BJ (cell line): Measurements from ENCODE around the gene UAP1L1. TPM values are rescaled to one million over a fixed set of nuclear protein-coding genes. Genes with fewer than 3 reads are reported as not detected.
A peak's percentile ranks its signal among the peaks of the same experiment; 100 is the strongest.

ENCODE experiments used
- CTCF ChIA-PET: fragments of 350-600 bp; formaldehyde crosslinking; extraction: SDS; loops from one replicate; lab custom pipeline; 2021; ENCODE audit warnings: antibody characterized with exemption, inconsistent platforms; lab: Yijun Ruan, JAX
- POLR2A ChIA-PET: fragments of 300-600 bp; sonication (Branson Sonifier 250); formaldehyde crosslinking; extraction: SDS; loops from one replicate; lab custom pipeline; 2021; ENCODE audit warnings: antibody characterized with exemption; lab: Charles Lee
- DNase-seq: peaks from one replicate; pipeline ENCODE4 v3.0.0-alpha.2; 2011; ENCODE audit warnings: low read depth
- H3K27me3 ChIP-seq: 2 replicates; pipeline ENCODE4 v1.6.0; 2011; ENCODE audit warnings: low read length; ENCODE audit not compliant: control insufficient read depth, insufficient read depth
- H3K36me3 ChIP-seq: 2 replicates; pipeline ENCODE4 v1.5.1; 2011; ENCODE audit warnings: low read length; ENCODE audit not compliant: control insufficient read depth, insufficient read depth
- H3K4me3 ChIP-seq: 2 replicates; pipeline ENCODE4 v1.5.1; 2011; ENCODE audit warnings: low read depth, mild to moderate bottlenecking, control low read depth, low read length
- polyA plus RNA-seq: library from polyadenylated mRNA; depleted of rRNA; stranded (reverse); fragments of >200 nt; gene quantifications from 2 replicates; pipeline ENCODE4 v1.2.3, GENCODE V29; 2011
- TF ChIP-seq, protein P1 (sequence below): IDR thresholded peaks from 2 replicates; pipeline ENCODE4 v1.5.1; 2011; ENCODE audit warnings: low read depth, mild to moderate bottlenecking, control low read depth, inconsistent platforms, low read length, moderate library complexity; ENCODE audit not compliant: insufficient read depth

The UAP1L1 gene
- polyA plus RNA-seq, 1 experiment: 5.6 TPM

DNA sequence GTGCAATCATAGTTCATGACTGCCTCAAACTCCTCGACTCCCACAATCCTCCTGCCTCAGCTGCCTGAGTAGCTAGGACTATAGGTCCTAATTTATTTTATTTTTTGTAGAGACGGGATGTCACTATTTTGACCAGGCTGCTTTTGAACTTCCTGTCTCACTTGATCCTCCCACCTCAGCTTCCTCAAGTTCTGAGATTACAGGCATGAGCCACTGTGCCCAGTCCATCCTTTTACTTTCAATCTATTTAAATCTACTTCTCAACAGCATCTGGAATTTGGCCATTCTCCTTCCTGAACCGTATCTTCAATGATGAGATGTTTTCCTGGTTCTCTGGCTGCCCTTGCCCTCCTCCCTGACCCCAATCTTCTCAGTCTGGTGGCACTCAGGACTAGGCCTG is 49.5 kb downstream of the UAP1L1 start:
- Histone ChIP-seq H3K36me3 (no peaks in the 10 kb centered on the region), H3K4me3 (no peak overlapping the region), H3K27me3 (no peaks in the 10 kb centered on the region)
- DNase-seq: no peak
- ChIA-PET POLR2A (no interaction called here), CTCF (interaction anchor here (1.0 to 2.1 kb wide), 2 partner anchors 48 to 100 kb away, joined by 3 to 6 read pairs; partner anchors contain the start of gene RNF224)
- TF ChIP-seq, protein P1, sequence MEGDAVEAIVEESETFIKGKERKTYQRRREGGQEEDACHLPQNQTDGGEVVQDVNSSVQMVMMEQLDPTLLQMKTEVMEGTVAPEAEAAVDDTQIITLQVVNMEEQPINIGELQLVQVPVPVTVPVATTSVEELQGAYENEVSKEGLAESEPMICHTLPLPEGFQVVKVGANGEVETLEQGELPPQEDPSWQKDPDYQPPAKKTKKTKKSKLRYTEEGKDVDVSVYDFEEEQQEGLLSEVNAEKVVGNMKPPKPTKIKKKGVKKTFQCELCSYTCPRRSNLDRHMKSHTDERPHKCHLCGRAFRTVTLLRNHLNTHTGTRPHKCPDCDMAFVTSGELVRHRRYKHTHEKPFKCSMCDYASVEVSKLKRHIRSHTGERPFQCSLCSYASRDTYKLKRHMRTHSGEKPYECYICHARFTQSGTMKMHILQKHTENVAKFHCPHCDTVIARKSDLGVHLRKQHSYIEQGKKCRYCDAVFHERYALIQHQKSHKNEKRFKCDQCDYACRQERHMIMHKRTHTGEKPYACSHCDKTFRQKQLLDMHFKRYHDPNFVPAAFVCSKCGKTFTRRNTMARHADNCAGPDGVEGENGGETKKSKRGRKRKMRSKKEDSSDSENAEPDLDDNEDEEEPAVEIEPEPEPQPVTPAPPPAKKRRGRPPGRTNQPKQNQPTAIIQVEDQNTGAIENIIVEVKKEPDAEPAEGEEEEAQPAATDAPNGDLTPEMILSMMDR: no peak

DNA sequence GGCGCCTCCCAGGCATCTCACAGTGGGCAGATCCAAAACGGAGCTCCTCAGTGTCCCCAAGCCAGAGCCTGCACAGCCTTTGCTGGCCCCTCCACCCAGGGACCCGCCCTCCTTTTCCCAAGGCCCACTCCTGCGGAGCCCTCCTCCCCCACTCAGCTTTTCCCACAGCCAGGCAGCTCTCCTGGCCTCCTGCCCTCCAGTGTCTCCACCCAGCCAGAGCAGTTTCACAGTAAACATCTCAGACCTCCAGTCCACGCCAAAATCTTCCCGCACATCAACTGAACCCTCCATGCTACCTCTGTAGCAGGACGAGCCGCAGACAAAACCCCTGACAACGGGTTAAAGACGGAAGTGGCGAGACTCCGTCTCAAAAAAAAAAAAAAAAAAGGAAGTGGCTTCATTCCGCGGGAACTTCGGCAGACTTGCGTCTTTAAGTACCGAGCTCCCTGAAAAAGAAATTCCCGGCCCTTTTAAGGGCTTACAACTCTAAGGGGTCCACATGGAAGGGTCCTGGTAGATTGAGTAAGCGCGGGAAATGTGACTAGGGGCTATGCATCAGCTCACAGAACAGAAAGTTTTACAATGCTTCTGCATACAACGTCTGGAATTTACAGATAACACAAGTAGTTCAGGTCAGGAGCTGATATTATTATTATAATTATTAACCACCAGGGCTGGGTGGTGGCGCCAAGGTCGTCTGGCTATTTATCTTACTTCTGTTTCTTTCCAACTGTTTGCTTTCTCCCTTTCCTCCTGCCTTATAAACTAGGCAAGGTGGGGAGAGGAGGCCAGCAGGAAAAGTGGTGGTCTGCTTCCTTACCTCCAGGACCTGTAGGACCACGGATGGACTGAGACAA is 50.2 kb downstream of the UAP1L1 start:
- no peak for DNase-seq
- TF ChIP-seq, protein P1: no peak
- ChIA-PET POLR2A (interaction anchor here (0.9 kb wide), 1 partner anchor 113 kb away, joined by 3 read pairs; the partner anchor contains the start of gene TUBB4B), CTCF (interaction anchor here (2.1 kb wide), 1 partner anchor 99 kb away, joined by 6 read pairs; the partner anchor contains the start of gene RNF224)
- H3K27me3 ChIP-seq: no peaks in the 10 kb centered on the region
- H3K36me3 ChIP-seq: no peaks in the 10 kb centered on the region
- H3K4me3 ChIP-seq: no peak overlapping the region

DNA sequence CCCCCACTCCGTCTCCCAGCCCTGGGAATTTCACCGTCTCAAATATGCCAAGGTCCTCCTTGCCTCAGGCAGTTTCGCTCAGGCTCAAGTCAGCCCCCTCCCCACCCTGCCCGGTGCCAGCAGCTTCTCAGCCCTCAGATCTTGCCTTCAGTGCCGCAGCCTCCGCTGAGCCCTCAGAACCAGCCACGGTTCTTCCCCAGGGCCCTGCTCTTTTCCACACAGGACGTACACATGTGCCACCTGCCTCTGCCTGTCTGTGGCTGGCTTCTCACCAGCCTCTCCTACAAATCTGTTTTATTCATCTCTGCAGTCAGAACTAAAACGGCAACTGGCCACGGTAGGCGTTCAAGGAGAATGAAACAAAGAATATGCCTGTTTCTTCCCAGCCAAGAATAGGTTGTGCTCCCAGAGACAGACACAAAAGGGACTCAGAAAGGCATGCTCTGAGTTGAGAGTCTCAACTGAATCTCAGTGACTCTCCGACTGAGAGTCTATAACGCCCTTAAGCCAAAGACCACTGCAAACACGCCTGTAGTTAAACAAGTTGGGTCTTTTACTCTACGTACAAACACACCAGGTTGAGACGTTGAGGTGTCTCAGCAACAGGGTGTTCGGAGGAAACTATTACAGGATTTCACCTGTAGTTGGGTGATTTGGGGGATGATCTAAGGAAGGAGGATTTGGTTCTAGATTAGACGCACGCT is 51.0 kb downstream of the UAP1L1 start:
- H3K36me3 ChIP-seq: no peaks in the 10 kb centered on the region
- TF ChIP-seq, protein P1: no peak
- no peak for DNase-seq
- H3K27me3 ChIP-seq: no peaks in the 10 kb centered on the region
- POLR2A ChIA-PET: interaction anchor here (0.9 kb wide), 1 partner anchor 112 kb away, joined by 3 read pairs; the partner anchor contains the start of gene TUBB4B
- CTCF ChIA-PET: interaction anchor here (1.4 to 2.1 kb wide), 2 partner anchors 99 to 112 kb away, joined by 4 to 6 read pairs; partner anchors contain the start of genes RNF224 and TUBB4B
- peak overlapping the region; percentile 63 for H3K4me3 ChIP-seq

DNA sequence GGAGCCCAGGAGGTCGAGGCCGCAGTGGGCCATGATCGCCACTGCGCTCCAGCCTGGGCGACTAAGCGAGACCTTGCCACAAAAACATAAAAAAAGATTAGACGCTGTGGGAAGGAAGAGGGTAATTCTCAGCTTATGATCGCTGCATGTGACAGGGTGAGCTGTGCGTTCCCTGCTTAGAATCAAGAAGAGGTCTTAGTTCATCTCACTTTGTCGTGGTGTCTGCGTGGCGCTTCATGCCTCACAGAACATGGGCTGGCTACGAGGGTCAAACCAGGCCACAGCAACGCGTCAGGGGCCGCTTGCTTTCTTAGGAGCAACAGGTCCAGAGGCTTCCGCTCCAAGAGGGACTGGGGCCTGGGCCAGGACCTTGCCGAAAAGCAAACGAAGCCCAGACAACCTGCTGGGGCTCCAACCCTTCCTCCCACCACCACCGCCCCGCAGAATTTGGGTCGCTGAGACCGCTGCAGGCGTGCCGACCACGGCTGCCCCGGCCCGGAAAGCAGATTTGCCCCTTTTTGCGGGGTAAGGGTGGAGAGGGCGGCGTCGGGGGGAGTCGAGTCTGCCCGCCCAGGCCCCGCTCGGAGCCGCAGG is 51.6 kb downstream of the UAP1L1 start:
- TF ChIP-seq, protein P1: no peak
- ChIA-PET POLR2A (interaction anchor here (0.5 to 1.0 kb wide), 2 partner anchors 60 to 95 kb away, joined by 3 read pairs; no protein-coding TSS in a partner anchor), CTCF (interaction anchor here (0.6 to 1.4 kb wide), 4 partner anchors 99 to 406 kb away, joined by 3 to 11 read pairs (median 4); partner anchors contain the start of genes RNF224 and TUBB4B)
- H3K4me3 ChIP-seq: peak overlapping the region; percentile 63
- H3K36me3 ChIP-seq: no peaks in the 10 kb centered on the region
- H3K27me3 ChIP-seq: no peaks in the 10 kb centered on the region
- DNase-seq: no peak
